HUES48 (cell line): ENCODE results near the gene RBMS3.

Experiments
- H3K27ac ChIP-seq: one replicate; pipeline ENCODE4 v1.7.0; 2013; ENCODE audit warnings: low read depth, low read length, inconsistent platforms
- H3K27me3 ChIP-seq: 2 replicates; pipeline ENCODE4 v1.6.1; 2013; ENCODE audit warnings: mild to moderate bottlenecking, low read length; ENCODE audit not compliant: control insufficient read depth, insufficient read depth
- H3K36me3 ChIP-seq: 2 replicates; pipeline ENCODE4 v1.6.1; 2013; ENCODE audit warnings: low read length; ENCODE audit not compliant: control insufficient read depth, insufficient read depth
- H3K4me1 ChIP-seq: 2 replicates; pipeline ENCODE4 v1.6.1; 2013; ENCODE audit warnings: mild to moderate bottlenecking, low read length; ENCODE audit not compliant: control insufficient read depth, insufficient read depth
- H3K4me3 ChIP-seq: 2 replicates; pipeline ENCODE4 v1.5.1; 2013; ENCODE audit warnings: mild to moderate bottlenecking, low read depth, low read length
- H3K9ac ChIP-seq: 2 replicates; pipeline ENCODE4 v1.6.1; 2013; ENCODE audit warnings: mild to moderate bottlenecking, low read depth, low read length, moderate library complexity
- H3K9me3 ChIP-seq: 2 replicates; pipeline ENCODE4 v1.6.1; 2013; ENCODE audit warnings: low read length; ENCODE audit not compliant: control insufficient read depth, insufficient read depth

Gene RBMS3

GRCh38 chr3:29594261-29594660 lies 313.4 kb downstream of the RBMS3 start:
- Histone ChIP-seq H3K4me1 (no peaks in the 10 kb centered on the region), H3K9ac (no peak overlapping the region), H3K9me3 (no peaks in the 10 kb centered on the region), H3K27me3 (no peaks in the 10 kb centered on the region), H3K27ac (no peak overlapping the region), H3K36me3 (no peaks in the 10 kb centered on the region), H3K4me3 (no peak overlapping the region)

DNA sequence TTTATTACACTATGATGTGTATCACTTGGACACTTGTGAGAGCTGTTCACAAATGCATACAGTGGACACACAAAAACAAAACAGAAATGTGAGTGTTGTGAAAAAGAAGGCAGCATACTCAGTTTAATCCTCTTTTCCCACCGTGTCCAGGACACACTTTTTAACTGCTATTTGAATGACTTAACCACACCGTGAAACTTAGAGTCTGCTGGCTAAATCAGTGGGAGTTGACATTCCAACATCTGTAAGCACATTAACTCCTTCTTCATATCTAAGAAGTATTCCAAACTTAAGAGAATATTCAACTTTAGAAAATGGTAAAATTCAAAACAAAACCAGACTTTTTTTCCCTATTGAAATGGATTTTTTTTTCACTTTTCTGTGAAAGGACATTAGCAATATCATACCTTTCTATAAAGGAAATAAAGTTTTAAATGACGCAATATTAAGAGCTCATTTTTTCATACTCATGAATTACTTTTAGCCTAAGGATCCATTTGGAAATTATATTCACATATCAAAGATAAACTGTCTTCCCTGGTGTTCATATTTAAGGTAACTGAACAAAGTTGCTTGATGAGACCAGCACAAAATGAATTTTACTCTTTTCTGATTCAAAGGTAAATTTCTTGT lies 316.6 kb downstream of the RBMS3 start:
- H3K4me3 ChIP-seq: no peak overlapping the region
- no peaks in the 10 kb centered on the region for H3K9me3 ChIP-seq
- no peaks in the 10 kb centered on the region for H3K36me3 ChIP-seq
- H3K27me3 ChIP-seq: no peaks in the 10 kb centered on the region
- no peak overlapping the region for H3K9ac ChIP-seq
- peaks cover 3% of the 10 kb centered on the region; the same call in 1 of the 2 replicates for H3K4me1 ChIP-seq
- H3K27ac ChIP-seq: no peak overlapping the region

DNA sequence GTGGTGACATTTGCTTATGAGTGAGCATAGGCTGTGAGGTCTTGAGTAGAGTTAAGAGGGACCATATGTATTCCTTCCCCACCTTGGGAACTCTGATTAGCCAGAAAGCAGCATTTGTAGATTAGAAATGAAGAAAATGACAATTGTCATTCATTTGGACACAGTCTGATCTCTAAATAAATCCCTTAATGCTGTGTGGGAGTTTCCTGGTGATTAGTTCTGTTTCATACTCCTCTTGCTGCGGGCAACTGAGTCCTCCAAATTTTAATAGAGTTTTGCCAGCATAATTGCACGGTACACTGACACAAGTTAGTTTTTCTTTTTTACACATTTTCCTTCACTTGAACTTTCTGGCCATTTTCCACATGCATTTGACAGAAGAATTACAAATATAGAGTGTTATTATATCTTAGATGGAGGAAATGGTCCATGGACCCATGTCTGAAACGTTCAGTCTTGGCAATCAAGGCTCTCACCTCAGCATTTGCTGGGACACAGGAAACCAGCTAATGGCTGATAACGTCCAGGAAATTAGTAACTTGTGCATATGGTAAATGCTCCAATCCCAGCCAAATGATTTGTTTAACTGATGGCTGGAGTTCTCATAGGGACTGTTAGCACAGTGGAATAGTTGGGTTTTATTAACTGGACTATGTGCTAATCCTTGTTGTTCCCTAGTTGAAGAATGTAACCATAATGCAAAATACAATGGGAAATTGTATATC lies 321.2 kb downstream of the RBMS3 start:
- no peaks in the 10 kb centered on the region for H3K27me3 ChIP-seq
- peaks cover 3% of the 10 kb centered on the region; the same call in 1 of the 2 replicates for H3K4me1 ChIP-seq
- H3K36me3 ChIP-seq: no peaks in the 10 kb centered on the region
- no peak overlapping the region for H3K9ac ChIP-seq
- H3K9me3 ChIP-seq: no peaks in the 10 kb centered on the region
- no peak overlapping the region for H3K27ac ChIP-seq
- no peak overlapping the region for H3K4me3 ChIP-seq

- Histone ChIP-seq H3K4me3 (no peak overlapping the region), H3K27ac (no peak overlapping the region), H3K9ac (no peak overlapping the region), H3K36me3 (no peaks in the 10 kb centered on the region), H3K27me3 (no peaks in the 10 kb centered on the region), H3K4me1 (peaks cover 4% of the 10 kb centered on the region; the same call in 1 of the 2 replicates), H3K9me3 (no peaks in the 10 kb centered on the region)
These were observed 325.0 kb downstream of the RBMS3 start for GRCh38 chr3:29605845-29606244.

DNA sequence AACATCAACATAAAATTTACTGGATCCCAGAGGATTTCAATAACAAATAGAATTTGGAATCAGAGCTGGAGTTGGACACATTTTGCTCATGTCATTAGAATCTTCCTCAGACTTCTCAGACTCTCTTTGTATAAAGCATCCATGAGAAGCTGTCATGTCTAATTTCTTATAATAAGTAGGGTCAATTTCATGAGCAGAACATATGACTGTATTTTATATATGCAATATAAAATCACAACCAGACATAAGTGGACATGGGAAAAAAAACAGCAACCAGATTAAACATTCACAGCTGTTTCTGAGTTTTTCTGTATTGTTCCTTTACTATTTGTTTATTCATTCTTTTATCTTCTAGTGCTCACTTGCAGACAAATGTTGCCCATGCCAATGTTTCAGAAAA lies 325.5 kb downstream of the RBMS3 start:
- no peak overlapping the region for H3K27ac ChIP-seq
- no peaks in the 10 kb centered on the region for H3K9me3 ChIP-seq

DNA sequence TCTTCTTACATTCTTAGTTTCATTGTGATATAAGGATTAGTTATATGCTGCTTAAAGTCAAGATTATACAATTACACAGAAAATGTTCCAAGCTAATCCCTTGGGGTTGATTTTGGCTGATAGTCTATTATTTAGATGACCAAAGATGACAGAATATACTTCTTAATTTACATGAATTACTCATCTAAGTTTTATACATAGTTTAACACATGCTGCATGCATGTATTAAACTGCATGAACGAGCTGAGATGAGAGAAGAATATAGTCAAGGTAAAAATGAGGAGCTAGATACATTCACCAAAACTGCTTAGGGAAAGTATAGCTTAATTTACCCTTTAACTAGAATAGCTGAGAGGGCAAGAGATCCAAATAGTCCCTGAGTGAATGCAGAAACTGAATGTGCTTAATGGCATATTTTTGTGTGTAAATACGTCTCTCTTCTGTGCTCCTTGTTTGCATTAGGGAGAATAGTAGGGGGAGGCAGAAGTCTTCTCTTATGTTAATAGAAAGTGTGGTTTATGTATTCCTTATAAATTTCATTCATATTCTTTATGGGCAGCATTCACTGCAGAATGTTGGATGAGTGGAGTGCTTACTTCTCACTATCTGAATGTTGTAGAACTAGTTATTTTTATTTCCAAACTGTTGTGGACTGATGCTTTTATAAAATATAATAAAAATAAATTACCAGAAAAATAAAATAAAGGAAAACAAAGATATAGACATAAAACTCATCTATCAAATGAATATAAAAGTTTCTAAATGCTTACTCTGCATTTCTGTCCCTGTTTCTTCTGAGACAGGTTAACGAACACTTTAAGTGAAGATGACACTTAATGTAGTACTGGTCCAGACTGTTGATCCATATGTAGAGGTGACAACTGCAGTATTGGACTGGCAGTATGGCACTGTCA lies 327.8 kb downstream of the RBMS3 start:
- no peaks in the 10 kb centered on the region for H3K27me3 ChIP-seq
- H3K27ac ChIP-seq: no peak overlapping the region
- H3K9ac ChIP-seq: no peak overlapping the region
- no peaks in the 10 kb centered on the region for H3K36me3 ChIP-seq
- no peak overlapping the region for H3K4me3 ChIP-seq
- H3K9me3 ChIP-seq: no peaks in the 10 kb centered on the region
- peaks cover 4% of the 10 kb centered on the region; the same call in 1 of the 2 replicates for H3K4me1 ChIP-seq

More for the DNA sequence above, 325.5 kb downstream of the RBMS3 start:
- Histone ChIP-seq H3K36me3 (no peaks in the 10 kb centered on the region), H3K27me3 (no peaks in the 10 kb centered on the region), H3K4me3 (no peak overlapping the region), H3K9ac (no peak overlapping the region), H3K4me1 (peaks cover 4% of the 10 kb centered on the region; the same call in 1 of the 2 replicates)

DNA sequence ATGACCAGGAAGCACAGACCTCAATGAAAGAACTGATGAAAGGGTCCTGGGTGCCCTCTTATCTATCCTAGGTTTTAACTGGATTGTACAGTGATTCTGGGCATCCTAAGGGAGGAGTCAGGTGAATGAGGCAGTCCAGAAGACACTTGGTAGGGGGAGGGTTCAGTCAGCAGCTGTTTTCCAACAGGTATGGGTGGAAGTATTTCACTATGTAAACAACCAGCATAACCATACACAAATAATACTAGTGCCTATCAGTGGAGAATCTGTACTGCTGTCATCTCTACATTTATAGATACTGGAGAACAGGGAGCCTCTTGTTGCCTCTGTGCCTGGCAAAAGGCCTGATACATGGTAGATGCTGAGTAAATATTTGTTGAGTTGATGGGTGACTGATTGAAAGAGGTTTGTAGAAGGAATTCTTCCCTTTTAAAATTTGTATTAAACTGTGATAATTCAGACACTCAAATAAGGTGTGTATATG lies 328.5 kb downstream of the RBMS3 start:
- no peaks in the 10 kb centered on the region for H3K36me3 ChIP-seq
- no peak overlapping the region for H3K4me3 ChIP-seq
- H3K4me1 ChIP-seq: peaks cover 4% of the 10 kb centered on the region; the same call in 1 of the 2 replicates
- no peaks in the 10 kb centered on the region for H3K9me3 ChIP-seq
- H3K27ac ChIP-seq: no peak overlapping the region
- H3K9ac ChIP-seq: no peak overlapping the region
- no peaks in the 10 kb centered on the region for H3K27me3 ChIP-seq

DNA sequence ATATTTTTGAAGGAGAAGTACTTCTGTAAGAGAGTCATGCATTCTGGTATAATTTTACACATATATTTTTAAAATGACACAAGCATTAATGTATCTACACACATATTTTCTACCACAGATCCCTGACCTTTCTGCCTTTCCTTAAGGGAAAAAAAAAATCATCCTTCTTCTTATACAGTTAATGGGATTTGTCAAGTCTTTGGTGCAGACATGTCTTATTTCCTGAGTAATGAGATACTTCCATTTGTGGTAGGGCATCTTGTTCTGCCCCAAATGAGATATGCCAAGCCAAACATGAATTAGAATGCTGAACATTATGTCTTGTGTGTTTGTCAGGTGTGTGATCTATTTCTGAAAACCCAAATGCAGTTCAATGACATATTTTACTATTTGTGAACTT lies 329.9 kb downstream of the RBMS3 start:
- Histone ChIP-seq H3K4me1 (peaks cover 4% of the 10 kb centered on the region; the same call in 1 of the 2 replicates), H3K36me3 (no peaks in the 10 kb centered on the region), H3K9ac (no peak overlapping the region), H3K27me3 (no peaks in the 10 kb centered on the region), H3K9me3 (no peaks in the 10 kb centered on the region), H3K4me3 (no peak overlapping the region), H3K27ac (no peak overlapping the region)

GRCh38 chr3:29611252-29611651 lies 330.4 kb downstream of the RBMS3 start:
- no peaks in the 10 kb centered on the region for H3K27me3 ChIP-seq
- H3K4me1 ChIP-seq: peaks cover 4% of the 10 kb centered on the region; the same call in 1 of the 2 replicates
- no peak overlapping the region for H3K9ac ChIP-seq
- no peaks in the 10 kb centered on the region for H3K9me3 ChIP-seq
- no peak overlapping the region for H3K4me3 ChIP-seq
- H3K36me3 ChIP-seq: no peaks in the 10 kb centered on the region
- H3K27ac ChIP-seq: no peak overlapping the region

GRCh38 chr3:29612536-29612935 lies 331.7 kb downstream of the RBMS3 start:
- Histone ChIP-seq H3K36me3 (no peaks in the 10 kb centered on the region), H3K9me3 (no peaks in the 10 kb centered on the region), H3K4me3 (no peak overlapping the region), H3K27ac (no peak overlapping the region), H3K4me1 (peaks cover 4% of the 10 kb centered on the region; the same call in 1 of the 2 replicates), H3K9ac (no peak overlapping the region), H3K27me3 (no peaks in the 10 kb centered on the region)
